RPMI8226 (cell line): Measurements from ENCODE around the gene SYNGR4.
"Not testable (repeated sequence)": the region's sequence is repeated elsewhere in the genome, so short reads cannot be mapped to it uniquely, and the experiment has no call there.

ENCODE experiments used
- DNase-seq: peaks from one replicate; pipeline ENCODE4 v3.0.0-alpha.2; 2015

SYNGR4 gene, protein sequence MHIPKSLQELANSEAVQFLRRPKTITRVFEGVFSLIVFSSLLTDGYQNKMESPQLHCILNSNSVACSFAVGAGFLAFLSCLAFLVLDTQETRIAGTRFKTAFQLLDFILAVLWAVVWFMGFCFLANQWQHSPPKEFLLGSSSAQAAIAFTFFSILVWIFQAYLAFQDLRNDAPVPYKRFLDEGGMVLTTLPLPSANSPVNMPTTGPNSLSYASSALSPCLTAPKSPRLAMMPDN

GRCh38 chr19:48363810-48364597, at the start of gene SYNGR4, which contains the start of gene TMEM143:
Gene SYNGR4, plus strand, starts transcription at chr19:48364367. Its CDS starts 1,476 bp downstream, at chr19:48365843.
Gene TMEM143, minus strand, starts transcription at chr19:48363940. Its CDS starts 20 bp downstream, at chr19:48363920.
- peak; percentile 98 for DNase-seq

- DNase-seq, result no peak
Measured at GRCh38 chr19:48315712-48316111, 48.5 kb upstream of the SYNGR4 start.

- not testable (repeated sequence) for DNase-seq
Measured at GRCh38 chr19:48317708-48317960, 46.5 kb upstream of the SYNGR4 start.

GRCh38 chr19:48318286-48318987, 45.7 kb upstream of the SYNGR4 start:
- DNase-seq, result no peak

DNA sequence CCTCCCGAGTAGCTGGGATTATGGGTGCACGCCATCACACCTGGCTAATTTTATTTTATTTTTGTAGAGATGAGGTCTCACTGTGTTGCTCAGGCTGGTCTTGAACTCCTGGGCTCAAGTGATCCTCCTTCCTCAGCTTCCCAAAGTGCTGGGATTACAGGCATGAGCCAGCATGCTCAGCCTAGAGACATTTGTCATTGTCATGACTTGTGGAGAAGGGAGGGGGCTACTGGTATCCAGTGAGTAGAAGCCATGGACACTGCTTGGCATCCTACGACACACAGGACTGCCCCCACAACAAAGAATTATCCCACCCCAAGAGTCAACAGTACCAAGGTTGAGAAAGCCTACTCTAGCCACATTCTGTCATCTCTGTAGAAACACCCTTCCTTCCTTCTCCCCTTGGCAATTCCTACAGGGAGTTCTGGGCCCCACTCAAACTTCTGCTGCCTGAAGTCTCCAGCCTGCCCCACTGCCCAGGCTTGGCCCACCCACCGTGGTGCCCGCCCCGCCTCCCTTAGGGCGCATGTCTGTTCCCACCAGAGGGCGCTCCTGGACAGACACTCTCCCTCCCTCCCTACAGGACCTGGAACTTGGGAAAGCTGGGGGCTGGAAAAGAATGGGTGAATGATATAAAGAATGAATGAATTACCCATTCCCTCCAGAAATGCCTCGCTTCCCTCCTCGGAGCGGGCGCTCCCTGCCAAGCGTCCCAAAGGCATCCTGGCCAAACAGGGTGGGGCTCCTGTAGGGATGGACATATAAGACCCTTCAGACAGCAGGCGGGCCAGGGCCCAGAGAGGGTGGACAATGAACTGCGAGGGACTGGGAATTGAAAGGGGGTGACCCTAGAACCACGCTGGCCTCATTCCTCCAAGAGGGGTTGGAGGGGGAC, 44.3 kb upstream of the SYNGR4 start:
- peak; percentile 66 for DNase-seq

DNA sequence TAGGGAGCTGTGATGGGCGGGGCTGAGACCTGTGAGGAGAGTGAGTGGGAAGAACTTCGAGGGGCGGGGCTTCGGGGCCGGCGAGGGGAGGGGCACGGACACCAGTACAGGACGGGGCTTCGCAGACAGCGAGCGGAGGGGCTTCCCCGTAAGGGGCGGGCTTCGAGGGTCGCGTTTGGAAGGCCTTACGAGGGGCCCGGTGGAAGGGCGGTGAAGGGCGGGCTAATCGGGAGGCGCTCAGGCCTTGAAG, 42.9 kb upstream of the SYNGR4 start:
- peak; percentile 92 for DNase-seq

DNA sequence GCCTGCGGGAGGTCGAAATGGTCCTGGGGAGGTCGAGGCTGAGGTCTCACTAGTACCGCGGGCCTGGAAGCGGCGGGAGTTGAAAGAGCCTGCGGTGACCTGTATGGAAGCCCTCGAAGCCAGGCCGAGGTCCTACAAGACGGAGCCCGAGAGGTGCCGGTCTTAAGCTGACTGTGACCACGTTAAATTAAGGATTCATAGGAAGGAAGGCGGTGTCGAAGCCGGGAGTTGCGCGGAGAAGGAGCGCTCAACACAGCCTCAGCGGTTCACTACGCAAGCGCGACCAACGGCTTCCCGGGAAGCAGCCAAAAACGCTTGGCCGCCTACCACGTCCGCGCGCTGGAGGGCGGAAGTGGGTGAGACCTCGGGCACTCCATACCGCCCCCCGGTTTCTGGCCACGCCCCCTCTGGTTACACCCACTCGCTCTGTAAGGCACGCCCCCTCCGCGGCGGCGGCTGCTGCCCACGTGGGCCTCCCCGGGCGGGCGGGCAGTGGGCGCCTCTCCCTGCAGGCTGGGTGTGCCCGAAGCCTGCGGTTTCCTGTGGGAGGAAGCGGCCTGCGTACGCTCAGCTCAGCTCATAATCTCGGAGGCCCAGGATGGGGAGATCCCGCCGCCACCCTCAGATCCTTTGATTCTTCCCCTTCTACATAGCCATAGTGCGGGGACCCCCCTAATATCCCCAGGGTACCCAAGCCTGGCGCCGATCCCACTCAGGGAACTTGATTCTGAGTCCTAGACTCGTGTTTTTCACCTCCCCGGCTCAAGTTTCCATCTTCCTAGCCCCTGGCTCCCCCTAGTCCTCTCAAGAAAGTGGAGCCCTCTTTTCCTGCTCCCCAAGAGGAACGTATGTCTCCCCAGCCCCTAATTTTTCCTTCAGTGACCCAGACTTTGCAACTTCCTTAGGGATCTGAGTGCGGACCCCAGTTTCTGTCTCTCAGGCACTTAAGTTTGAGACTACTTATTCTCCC, 42.3 kb upstream of the SYNGR4 start:
- peak; percentile 97 for DNase-seq

DNA sequence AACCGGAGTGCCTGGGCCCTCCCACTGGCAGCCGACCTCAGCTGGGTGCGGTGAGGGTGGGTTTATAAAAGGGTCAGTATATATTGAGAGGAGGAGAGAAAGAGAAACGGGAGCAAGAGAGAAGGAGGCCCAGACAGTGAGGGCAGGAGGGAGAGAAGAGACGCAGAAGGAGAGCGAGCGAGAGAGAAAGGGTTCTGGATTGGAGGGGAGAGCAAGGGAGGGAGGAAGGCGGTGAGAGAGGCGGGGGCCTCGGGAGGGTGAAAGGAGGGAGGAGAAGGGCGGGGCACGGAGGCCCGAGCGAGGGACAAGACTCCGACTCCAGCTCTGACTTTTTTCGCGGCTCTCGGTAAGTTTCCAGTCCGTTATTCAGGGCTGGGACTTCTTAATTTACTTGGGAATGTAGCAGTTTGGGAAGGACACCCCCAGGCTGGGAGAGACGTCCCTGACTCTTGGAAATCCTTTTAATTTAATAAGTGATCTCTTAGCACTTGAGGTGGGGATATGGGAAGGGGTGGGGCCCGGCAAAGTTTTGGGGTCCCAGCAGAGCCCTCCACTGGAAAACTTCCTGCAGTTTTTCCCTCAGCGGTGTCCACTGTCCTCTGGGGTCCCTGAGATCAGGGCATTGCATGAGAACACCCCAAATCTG, 38.8 kb upstream of the SYNGR4 start, which contains the start of gene EMP3:
EMP3 (plus strand) TSS at position 288 of the 646 bp plus-strand sequence. CDS start 1,293 bp downstream, outside the sequence.
- DNase-seq, result peak; percentile 82

DNA sequence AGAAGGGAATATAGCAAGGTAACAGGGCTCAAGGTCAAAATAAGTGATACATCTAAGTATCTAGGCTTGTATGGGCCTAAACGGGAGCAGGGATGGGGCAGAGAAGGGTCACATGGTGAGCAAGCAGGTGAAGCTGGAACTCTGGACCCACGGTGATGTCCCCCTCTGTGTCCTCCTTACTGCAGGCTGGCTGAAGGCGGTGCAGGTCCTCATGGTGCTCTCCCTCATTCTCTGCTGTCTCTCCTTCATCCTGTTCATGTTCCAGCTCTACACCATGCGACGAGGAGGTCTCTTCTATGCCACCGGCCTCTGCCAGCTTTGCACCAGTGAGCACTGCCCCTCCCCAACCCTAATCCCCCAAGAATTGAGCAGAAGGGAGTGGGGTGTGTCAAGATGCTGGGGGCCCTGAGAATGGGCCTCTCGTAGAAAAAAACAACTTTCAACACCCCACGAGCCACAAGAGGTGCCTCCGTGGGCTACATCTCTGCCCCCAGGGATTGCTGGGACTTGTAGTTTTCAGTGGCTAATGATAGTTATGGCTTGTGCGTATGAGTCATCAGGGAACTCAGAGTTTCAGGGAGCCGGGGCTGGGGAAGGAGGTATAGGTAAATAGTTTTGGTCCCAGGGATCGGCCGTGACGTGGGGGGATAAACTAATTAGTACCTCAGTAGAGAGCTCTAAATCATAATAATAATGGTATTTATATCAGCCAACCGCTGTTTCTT, 34.8 kb upstream of the SYNGR4 start:
- DNase-seq, result peak; percentile 33

GRCh38 chr19:48330012-48330681, 34.0 kb upstream of the SYNGR4 start:
- DNase-seq, result peak; percentile 90

GRCh38 chr19:48332351-48332661, 31.9 kb upstream of the SYNGR4 start:
- no peak for DNase-seq

GRCh38 chr19:48332662-48333466, 31.3 kb upstream of the SYNGR4 start:
- DNase-seq, result peak; percentile 97

GRCh38 chr19:48333467-48334384, 30.4 kb upstream of the SYNGR4 start:
- peak; percentile 94 for DNase-seq

GRCh38 chr19:48338253-48338755, 25.9 kb upstream of the SYNGR4 start:
- DNase-seq, result no peak

GRCh38 chr19:48338802-48339503, 25.2 kb upstream of the SYNGR4 start:
- no peak for DNase-seq

- DNase-seq, result peak; percentile 14
Measured at GRCh38 chr19:48340995-48341394, 23.2 kb upstream of the SYNGR4 start.
